SK-N-SH (cell line): Measurements from ENCODE around the gene CD300LG.

Experiments
- ELF1 ChIP-seq: IDR thresholded peaks from 2 replicates; pipeline ENCODE4 v1.4.0; 2012
- FOSL2 ChIP-seq: IDR thresholded peaks from 2 replicates; pipeline ENCODE4 v1.4.0; 2012; ENCODE audit warnings: low read depth, mild to moderate bottlenecking, moderate library complexity, borderline replicate concordance
- JUND ChIP-seq: IDR thresholded peaks from 2 replicates; pipeline ENCODE4 v1.4.0; 2012
- MXI1 ChIP-seq: IDR thresholded peaks from 2 replicates; pipeline ENCODE4 v1.6.1; 2012; ENCODE audit warnings: mild to moderate bottlenecking, low read depth, low read length, improper control_type of control experiment
- RCOR1 ChIP-seq: fragments of 150-350 bp; IDR thresholded peaks from 2 replicates; pipeline ENCODE4 v1.6.1; 2017; ENCODE audit warnings: antibody characterized with exemption, low read length
- RFX5 ChIP-seq: IDR thresholded peaks from 2 replicates; pipeline ENCODE4 v1.6.1; 2012; ENCODE audit warnings: mild to moderate bottlenecking, improper control_type of control experiment, low read length
- SMC3 ChIP-seq: IDR thresholded peaks from 2 replicates; pipeline ENCODE4 v1.6.1; 2012; ENCODE audit warnings: low read depth, low read length, improper control_type of control experiment
- TAF1 ChIP-seq: IDR thresholded peaks from 2 replicates; pipeline ENCODE4 v1.6.1; 2012; ENCODE audit warnings: low read depth, mild to moderate bottlenecking, low read length, moderate library complexity, borderline replicate concordance
- TCF12 ChIP-seq: IDR thresholded peaks from 2 replicates; pipeline ENCODE4 v1.4.0; 2012
- TF ChIP-seq, protein P1 (sequence below): IDR thresholded peaks from 2 replicates; pipeline ENCODE4 v1.6.1; 2012; ENCODE audit warnings: mild to moderate bottlenecking, low read depth, low read length, moderate library complexity
- TF ChIP-seq, protein P2 (sequence below): fragments of 200-600 bp; sonication (generic); IDR thresholded peaks from 2 replicates; pipeline ENCODE4 v1.6.1; 2017; ENCODE audit warnings: antibody characterized with exemption, mild to moderate bottlenecking, moderate library complexity
- TF ChIP-seq, protein P3 (sequence below): fragments of 150-350 bp; IDR thresholded peaks from 2 replicates; pipeline ENCODE4 v1.6.1; 2017; ENCODE audit warnings: antibody characterized with exemption, low read length, low read depth, borderline replicate concordance

DNA sequence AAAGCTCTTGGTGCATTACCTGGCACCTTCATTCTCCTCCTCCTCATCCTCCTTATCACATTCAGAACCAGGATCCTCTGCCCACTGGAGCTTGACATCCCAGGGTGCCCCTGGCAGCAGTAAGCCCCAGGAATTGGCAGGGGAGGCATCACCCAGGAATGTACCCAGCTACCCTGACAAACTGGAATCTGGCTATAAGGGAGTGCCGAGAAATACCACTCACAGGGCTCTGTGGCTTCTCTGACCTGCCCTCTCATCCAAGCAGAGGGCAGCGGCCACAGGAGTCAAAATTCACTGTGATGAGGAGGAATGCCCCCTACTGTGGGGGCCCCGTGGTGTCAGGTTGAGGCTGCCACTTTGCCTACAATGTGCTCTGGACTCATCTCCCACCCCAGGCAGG, 33.6 kb upstream of the CD300LG start:
- TF ChIP-seq RFX5 = no peak
- TF ChIP-seq ELF1 = no peak
- TF ChIP-seq, protein P1, sequence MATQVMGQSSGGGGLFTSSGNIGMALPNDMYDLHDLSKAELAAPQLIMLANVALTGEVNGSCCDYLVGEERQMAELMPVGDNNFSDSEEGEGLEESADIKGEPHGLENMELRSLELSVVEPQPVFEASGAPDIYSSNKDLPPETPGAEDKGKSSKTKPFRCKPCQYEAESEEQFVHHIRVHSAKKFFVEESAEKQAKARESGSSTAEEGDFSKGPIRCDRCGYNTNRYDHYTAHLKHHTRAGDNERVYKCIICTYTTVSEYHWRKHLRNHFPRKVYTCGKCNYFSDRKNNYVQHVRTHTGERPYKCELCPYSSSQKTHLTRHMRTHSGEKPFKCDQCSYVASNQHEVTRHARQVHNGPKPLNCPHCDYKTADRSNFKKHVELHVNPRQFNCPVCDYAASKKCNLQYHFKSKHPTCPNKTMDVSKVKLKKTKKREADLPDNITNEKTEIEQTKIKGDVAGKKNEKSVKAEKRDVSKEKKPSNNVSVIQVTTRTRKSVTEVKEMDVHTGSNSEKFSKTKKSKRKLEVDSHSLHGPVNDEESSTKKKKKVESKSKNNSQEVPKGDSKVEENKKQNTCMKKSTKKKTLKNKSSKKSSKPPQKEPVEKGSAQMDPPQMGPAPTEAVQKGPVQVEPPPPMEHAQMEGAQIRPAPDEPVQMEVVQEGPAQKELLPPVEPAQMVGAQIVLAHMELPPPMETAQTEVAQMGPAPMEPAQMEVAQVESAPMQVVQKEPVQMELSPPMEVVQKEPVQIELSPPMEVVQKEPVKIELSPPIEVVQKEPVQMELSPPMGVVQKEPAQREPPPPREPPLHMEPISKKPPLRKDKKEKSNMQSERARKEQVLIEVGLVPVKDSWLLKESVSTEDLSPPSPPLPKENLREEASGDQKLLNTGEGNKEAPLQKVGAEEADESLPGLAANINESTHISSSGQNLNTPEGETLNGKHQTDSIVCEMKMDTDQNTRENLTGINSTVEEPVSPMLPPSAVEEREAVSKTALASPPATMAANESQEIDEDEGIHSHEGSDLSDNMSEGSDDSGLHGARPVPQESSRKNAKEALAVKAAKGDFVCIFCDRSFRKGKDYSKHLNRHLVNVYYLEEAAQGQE = no peak
- TF ChIP-seq, protein P2, sequence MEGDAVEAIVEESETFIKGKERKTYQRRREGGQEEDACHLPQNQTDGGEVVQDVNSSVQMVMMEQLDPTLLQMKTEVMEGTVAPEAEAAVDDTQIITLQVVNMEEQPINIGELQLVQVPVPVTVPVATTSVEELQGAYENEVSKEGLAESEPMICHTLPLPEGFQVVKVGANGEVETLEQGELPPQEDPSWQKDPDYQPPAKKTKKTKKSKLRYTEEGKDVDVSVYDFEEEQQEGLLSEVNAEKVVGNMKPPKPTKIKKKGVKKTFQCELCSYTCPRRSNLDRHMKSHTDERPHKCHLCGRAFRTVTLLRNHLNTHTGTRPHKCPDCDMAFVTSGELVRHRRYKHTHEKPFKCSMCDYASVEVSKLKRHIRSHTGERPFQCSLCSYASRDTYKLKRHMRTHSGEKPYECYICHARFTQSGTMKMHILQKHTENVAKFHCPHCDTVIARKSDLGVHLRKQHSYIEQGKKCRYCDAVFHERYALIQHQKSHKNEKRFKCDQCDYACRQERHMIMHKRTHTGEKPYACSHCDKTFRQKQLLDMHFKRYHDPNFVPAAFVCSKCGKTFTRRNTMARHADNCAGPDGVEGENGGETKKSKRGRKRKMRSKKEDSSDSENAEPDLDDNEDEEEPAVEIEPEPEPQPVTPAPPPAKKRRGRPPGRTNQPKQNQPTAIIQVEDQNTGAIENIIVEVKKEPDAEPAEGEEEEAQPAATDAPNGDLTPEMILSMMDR = no peak
- TF ChIP-seq SMC3 = no peak
- TF ChIP-seq, protein P3, sequence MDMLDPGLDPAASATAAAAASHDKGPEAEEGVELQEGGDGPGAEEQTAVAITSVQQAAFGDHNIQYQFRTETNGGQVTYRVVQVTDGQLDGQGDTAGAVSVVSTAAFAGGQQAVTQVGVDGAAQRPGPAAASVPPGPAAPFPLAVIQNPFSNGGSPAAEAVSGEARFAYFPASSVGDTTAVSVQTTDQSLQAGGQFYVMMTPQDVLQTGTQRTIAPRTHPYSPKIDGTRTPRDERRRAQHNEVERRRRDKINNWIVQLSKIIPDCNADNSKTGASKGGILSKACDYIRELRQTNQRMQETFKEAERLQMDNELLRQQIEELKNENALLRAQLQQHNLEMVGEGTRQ = no peak
- TF ChIP-seq MXI1 = no peak
- no peak for TF ChIP-seq TAF1
- TF ChIP-seq TCF12 = no peak
- no peak for TF ChIP-seq FOSL2
- no peak for TF ChIP-seq JUND
- no peak for TF ChIP-seq RCOR1
